ENCODE results near the gene CHST14. TPM values are rescaled to one million over a fixed set of nuclear protein-coding genes. Genes with fewer than 3 reads are reported as not detected.

Gene CHST14
- total RNA-seq, 3 donors from 2014 or later (not counting 1 experiment from before 2014, with no cell fraction given): 9.8 to 16.7 (median 12.9) TPM

GRCh38 chr15:40430271-40430805, 40.4 kb upstream of the CHST14 start:
- Histone ChIP-seq H3K4me1 (ENCODE audit: control insufficient read depth, insufficient read depth, low read length) (peaks cover 9% of the 10 kb centered on the region), H3K27ac (ENCODE audit: low read length) (no peak overlapping the region), H3K4me3 (ENCODE audit: low read length) (no peak overlapping the region), H3K9me3 (ENCODE audit: control insufficient read depth, insufficient read depth, low read length) (no peaks in the 10 kb centered on the region), H3K27me3 (ENCODE audit: control insufficient read depth, insufficient read depth, low read length) (peaks cover 3% of the 10 kb centered on the region), H3K36me3 (ENCODE audit: control insufficient read depth, insufficient read depth, low read length) (peaks cover 3% of the 10 kb centered on the region)
- Mint-ChIP-seq H3K27me3 (ENCODE audit: low read depth in 2 of 2) (peaks cover 0 to 3% of the 10 kb centered on the region in 2 donors), H3K36me3 (no peaks in the 10 kb centered on the region), H3K9me3 (no peaks in the 10 kb centered on the region), H3K27ac (no peak overlapping the region), H3K4me1 (peaks cover 6 to 7% of the 10 kb centered on the region in 2 donors), H3K4me3 (no peak overlapping the region)
- no peak for TF ChIP-seq CTCF (IDR thresholded peaks at IDR 0.05)
- DNase-seq (no peak), ATAC-seq (no peak)
- WGBS (ENCODE audit: insufficient coverage): 90% methylated on average over 10 of the region's 10 CpGs
- intact Hi-C loops (cut with micrococcal nuclease): no loop called here

GRCh38 chr15:40435023-40435709, 35.6 kb upstream of the CHST14 start:
- peaks cover 30% of the 10 kb centered on the region for H3K27me3 ChIP-seq (ENCODE audit: control insufficient read depth, insufficient read depth, low read length)

GRCh38 chr15:40435710-40436089, 35.1 kb upstream of the CHST14 start:
- intact Hi-C loops (cut with micrococcal nuclease): no loop called here
- DNase-seq: peak in 1 of 2 donors; percentile 17
- Mint-ChIP-seq H3K36me3 (no peaks in the 10 kb centered on the region), H3K4me3 (peak overlapping the region; percentile 50), H3K9me3 (no peaks in the 10 kb centered on the region), H3K27ac (peak overlapping the region in 1 of 2 donors; percentile 63), H3K4me1 (peaks cover 19 to 49% of the 10 kb centered on the region in 2 donors), H3K27me3 (ENCODE audit: low read depth in 2 of 2) (peaks cover 13 to 27% of the 10 kb centered on the region in 2 donors)
- no peak for TF ChIP-seq CTCF (IDR thresholded peaks at IDR 0.05)
- Histone ChIP-seq H3K4me3 (ENCODE audit: low read length) (no peak overlapping the region), H3K9me3 (ENCODE audit: control insufficient read depth, insufficient read depth, low read length) (no peaks in the 10 kb centered on the region), H3K27ac (ENCODE audit: low read length) (no peak overlapping the region), H3K4me1 (ENCODE audit: control insufficient read depth, insufficient read depth, low read length) (peaks cover 40% of the 10 kb centered on the region), H3K36me3 (ENCODE audit: control insufficient read depth, insufficient read depth, low read length) (no peaks in the 10 kb centered on the region), H3K27me3 (ENCODE audit: control insufficient read depth, insufficient read depth, low read length) (peaks cover 30% of the 10 kb centered on the region)
- WGBS (ENCODE audit: insufficient coverage): 11% methylated on average over 15 of the region's 15 CpGs
- no peak for ATAC-seq

More at GRCh38 chr15:40435023-40435709, 35.6 kb upstream of the CHST14 start:
- H3K27ac Mint-ChIP-seq: peak overlapping the region in 1 of 2 donors; percentile 63
- ATAC-seq (no peak), DNase-seq (no peak)
- peaks cover 13 to 27% of the 10 kb centered on the region in 2 donors for H3K27me3 Mint-ChIP-seq (ENCODE audit: low read depth in 2 of 2)
- 49% methylated on average over 20 of the region's 20 CpGs for WGBS (ENCODE audit: insufficient coverage)
- Histone ChIP-seq H3K4me1 (ENCODE audit: control insufficient read depth, insufficient read depth, low read length) (peaks cover 37% of the 10 kb centered on the region), H3K9me3 (ENCODE audit: control insufficient read depth, insufficient read depth, low read length) (no peaks in the 10 kb centered on the region), H3K27ac (ENCODE audit: low read length) (no peak overlapping the region), H3K36me3 (ENCODE audit: control insufficient read depth, insufficient read depth, low read length) (no peaks in the 10 kb centered on the region), H3K4me3 (ENCODE audit: low read length) (no peak overlapping the region)
- intact Hi-C loops (cut with micrococcal nuclease): no loop called here
- peak overlapping the region; percentile 50 for H3K4me3 Mint-ChIP-seq
- no peak for TF ChIP-seq CTCF (IDR thresholded peaks at IDR 0.05)
- H3K36me3 Mint-ChIP-seq: no peaks in the 10 kb centered on the region
- no peaks in the 10 kb centered on the region for H3K9me3 Mint-ChIP-seq
- peaks cover 17 to 47% of the 10 kb centered on the region in 2 donors for H3K4me1 Mint-ChIP-seq

Data from natural killer cell (primary cell).